T-helper 1 cell treated with Interleukin-12 subunit alpha and Interleukin-12 subunit beta and Interleukin-4 antibody, amounts not matched to agents 30 ng/mL and 1 ng/mL, for 36 hours (primary cell): ENCODE measurements around the gene GLI3. TPM values are rescaled to one million over a fixed set of nuclear protein-coding genes. Genes with fewer than 3 reads are reported as not detected.

Experiments
- intact Hi-C: fragments of 100-400 bp; cut with micrococcal nuclease; formaldehyde crosslinking; loops from one replicate; pipeline ENCODE4 v1.15.1; 2024
- total RNA-seq: library from RNA; stranded (reverse); gene quantifications from 2 replicates; pipeline ENCODE4 v1.2.3, GENCODE V29; 2022

GLI3 gene
- total RNA-seq, 1 donor from 2014 or later = 0.02 TPM

- intact Hi-C loops = loop anchor here (10.0 kb wide), 1 partner anchor 292 kb away; no protein-coding TSS in a partner anchor
These were observed 588 bp downstream of the GLI3 start for GRCh38 chr7:42236266-42236975.

GRCh38 chr7:42235741-42236161 is 1.3 kb downstream of the GLI3 start:
- intact Hi-C loops = loop anchor here (10.0 kb wide), 1 partner anchor 291 kb away; no protein-coding TSS in a partner anchor

- intact Hi-C loops = loop anchor here (10.0 kb wide), 1 partner anchor 290 kb away; no protein-coding TSS in a partner anchor
These were observed 2.3 kb downstream of the GLI3 start for GRCh38 chr7:42234736-42235135.

- intact Hi-C loops = loop anchor here (10.0 kb wide), 1 partner anchor 289 kb away; no protein-coding TSS in a partner anchor
These were observed 3.2 kb downstream of the GLI3 start for GRCh38 chr7:42233695-42234331.

GRCh38 chr7:42233171-42233570 is 3.8 kb downstream of the GLI3 start:
- intact Hi-C loops = loop anchor here (10.0 kb wide), 1 partner anchor 288 kb away; no protein-coding TSS in a partner anchor

- intact Hi-C loops = loop anchor here (10.0 kb wide), 1 partner anchor 287 kb away; no protein-coding TSS in a partner anchor
These were observed 4.7 kb downstream of the GLI3 start for GRCh38 chr7:42232275-42232674.

- intact Hi-C loops = loop anchor here (10.0 kb wide), 1 partner anchor 286 kb away; no protein-coding TSS in a partner anchor
These were observed 5.8 kb downstream of the GLI3 start for GRCh38 chr7:42231043-42231787.

- intact Hi-C loops = no loop called here
These were observed 8.9 kb downstream of the GLI3 start for GRCh38 chr7:42227936-42228591.

GRCh38 chr7:42227541-42227935 is 9.5 kb downstream of the GLI3 start:
- intact Hi-C loops = no loop called here

GRCh38 chr7:42227021-42227420 is 10.0 kb downstream of the GLI3 start:
- intact Hi-C loops = no loop called here

GRCh38 chr7:42226354-42226941 is 10.6 kb downstream of the GLI3 start:
- intact Hi-C loops = no loop called here

- intact Hi-C loops = no loop called here
These were observed 12.5 kb downstream of the GLI3 start for GRCh38 chr7:42224391-42225003.

- intact Hi-C loops = no loop called here
These were observed 14.1 kb downstream of the GLI3 start for GRCh38 chr7:42222891-42223290.

- intact Hi-C loops = no loop called here
These were observed 14.9 kb downstream of the GLI3 start for GRCh38 chr7:42222125-42222524.

- intact Hi-C loops = no loop called here
These were observed 15.7 kb downstream of the GLI3 start for GRCh38 chr7:42221304-42221703.

GRCh38 chr7:42219447-42219846 is 17.6 kb downstream of the GLI3 start:
- intact Hi-C loops = no loop called here

- intact Hi-C loops = no loop called here
These were observed 18.8 kb downstream of the GLI3 start for GRCh38 chr7:42218248-42218647.

- intact Hi-C loops = no loop called here
These were observed 19.5 kb downstream of the GLI3 start for GRCh38 chr7:42217548-42217947.

GRCh38 chr7:42217053-42217452 is 20.0 kb downstream of the GLI3 start:
- intact Hi-C loops = no loop called here

GRCh38 chr7:42214060-42214679 is 22.8 kb downstream of the GLI3 start:
- intact Hi-C loops = no loop called here
